ENCODE results near the gene UBR4. TPM values are rescaled to one million over a fixed set of nuclear protein-coding genes. Genes with fewer than 3 reads are reported as not detected.
A peak's percentile ranks its signal among the peaks of the same experiment; 100 is the strongest.

Gene UBR4
- total and polyA plus RNA-seq, 12 donors = 82.3 to 278 (median 119) TPM

- no peak for DNase-seq
- intact Hi-C loops (cut with DNase I) = no loop called here
- Histone ChIP-seq H3K4me3 (no peak overlapping the region), H3K9me3 (replicated peaks in 1 of 3) (no peaks in the 10 kb centered on the region), H3K4me1 (replicated peaks in 1 of 2) (peaks cover 0 to 6% of the 10 kb centered on the region in 2 donors), H3K27me3 (no peaks in the 10 kb centered on the region), H3K36me3 (replicated peaks in 1 of 2) (no peaks in the 10 kb centered on the region), H3K27ac (peak overlapping the region in 2 of 5 donors; percentile 20 to 78)
- no peak for TF ChIP-seq POLR2A (IDR thresholded peaks at IDR 0.05)
- TF ChIP-seq, protein P1, sequence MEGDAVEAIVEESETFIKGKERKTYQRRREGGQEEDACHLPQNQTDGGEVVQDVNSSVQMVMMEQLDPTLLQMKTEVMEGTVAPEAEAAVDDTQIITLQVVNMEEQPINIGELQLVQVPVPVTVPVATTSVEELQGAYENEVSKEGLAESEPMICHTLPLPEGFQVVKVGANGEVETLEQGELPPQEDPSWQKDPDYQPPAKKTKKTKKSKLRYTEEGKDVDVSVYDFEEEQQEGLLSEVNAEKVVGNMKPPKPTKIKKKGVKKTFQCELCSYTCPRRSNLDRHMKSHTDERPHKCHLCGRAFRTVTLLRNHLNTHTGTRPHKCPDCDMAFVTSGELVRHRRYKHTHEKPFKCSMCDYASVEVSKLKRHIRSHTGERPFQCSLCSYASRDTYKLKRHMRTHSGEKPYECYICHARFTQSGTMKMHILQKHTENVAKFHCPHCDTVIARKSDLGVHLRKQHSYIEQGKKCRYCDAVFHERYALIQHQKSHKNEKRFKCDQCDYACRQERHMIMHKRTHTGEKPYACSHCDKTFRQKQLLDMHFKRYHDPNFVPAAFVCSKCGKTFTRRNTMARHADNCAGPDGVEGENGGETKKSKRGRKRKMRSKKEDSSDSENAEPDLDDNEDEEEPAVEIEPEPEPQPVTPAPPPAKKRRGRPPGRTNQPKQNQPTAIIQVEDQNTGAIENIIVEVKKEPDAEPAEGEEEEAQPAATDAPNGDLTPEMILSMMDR (IDR thresholded peaks at IDR 0.05) = no peak
- 86 to 91% (median 90%) methylated on average over 5 of the region's 5 CpGs for WGBS, 4 donors
These were observed 160.3 kb downstream of the UBR4 start for GRCh38 chr1:19049798-19050197.

DNA sequence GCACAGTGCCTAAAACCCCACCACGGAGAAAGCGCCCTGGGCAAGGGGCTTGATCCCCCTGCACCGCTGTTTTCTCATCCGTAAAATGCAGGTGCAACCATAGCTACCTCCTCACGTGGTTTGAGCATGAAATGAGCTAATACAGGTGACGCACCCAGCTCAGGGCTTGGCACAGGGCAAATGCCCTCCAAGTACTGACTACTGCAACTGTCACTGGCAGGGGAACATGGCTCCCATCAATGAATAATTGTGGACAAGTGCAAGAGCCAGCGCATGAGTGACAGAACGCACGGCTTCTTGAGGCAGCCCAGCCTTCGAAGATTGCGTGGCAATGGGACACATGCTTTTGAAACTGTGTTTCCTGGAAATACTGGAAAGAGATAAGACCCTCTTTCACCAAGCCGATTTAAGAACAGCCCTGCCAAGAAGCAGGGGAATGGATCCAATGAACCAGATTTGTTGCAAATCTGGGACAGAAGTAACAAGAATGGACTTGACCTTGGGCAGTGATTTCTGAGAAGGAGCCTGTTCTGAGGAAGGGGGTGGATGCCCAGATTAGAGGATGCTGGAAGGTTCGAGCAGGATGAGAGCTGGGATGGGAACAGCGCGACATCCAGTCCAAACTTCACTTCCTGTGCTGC lies 160.8 kb downstream of the UBR4 start:
- H3K36me3 ChIP-seq (replicated peaks in 1 of 2) = no peaks in the 10 kb centered on the region
- H3K4me3 ChIP-seq = no peak overlapping the region
- TF ChIP-seq POLR2A (IDR thresholded peaks at IDR 0.05) = no peak
- TF ChIP-seq, protein P1 (IDR thresholded peaks at IDR 0.05) = no peak
- peak; percentile 39 to 81 (median 73) for DNase-seq
- peak overlapping the region in 1 of 5 donors; percentile 78 for H3K27ac ChIP-seq
- H3K4me1 ChIP-seq (replicated peaks in 1 of 2) = peaks cover 0 to 6% of the 10 kb centered on the region in 2 donors
- intact Hi-C loops (cut with DNase I) = no loop called here
- H3K9me3 ChIP-seq (replicated peaks in 1 of 3) = no peaks in the 10 kb centered on the region
- 51 to 56% (median 53%) methylated on average over 15 of the region's 15 CpGs for WGBS, 4 donors
- no peaks in the 10 kb centered on the region for H3K27me3 ChIP-seq

DNA sequence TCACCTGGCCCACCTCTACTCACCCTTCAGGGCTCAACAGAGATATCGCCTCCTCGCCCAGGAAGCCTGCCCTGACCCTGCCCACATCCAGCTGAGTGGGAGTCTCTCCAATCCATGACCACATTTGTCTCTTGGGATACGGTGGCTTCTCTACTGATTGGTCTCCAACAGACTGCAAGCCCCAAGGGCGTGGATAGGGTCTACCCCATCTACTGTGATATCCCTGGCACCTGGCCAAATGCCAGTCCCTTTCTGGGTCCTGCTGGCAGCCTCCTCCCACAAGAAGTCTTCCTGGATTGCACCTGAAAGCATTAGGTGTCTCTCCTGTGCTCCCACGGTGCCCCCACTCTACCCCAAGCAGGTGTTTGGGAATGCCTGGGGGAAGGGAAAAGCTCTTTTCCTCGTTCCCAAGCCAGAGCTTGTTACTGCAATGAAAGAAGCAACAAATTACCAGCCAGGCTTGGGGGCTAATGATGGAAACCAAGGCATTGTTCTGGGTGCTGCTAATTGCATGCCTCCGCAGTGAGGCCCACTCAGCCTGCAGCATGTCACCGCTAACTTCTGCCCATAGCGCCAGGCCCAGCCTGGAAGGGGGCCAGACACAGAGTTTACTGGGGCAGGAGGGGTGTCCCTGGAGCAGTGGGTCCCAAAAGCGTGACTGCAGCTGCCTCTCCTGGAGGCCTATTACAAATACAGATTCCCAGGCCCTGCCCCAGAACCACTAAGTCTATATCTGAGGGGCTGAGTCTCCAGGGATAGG lies 162.9 kb downstream of the UBR4 start:
- Histone ChIP-seq H3K4me1 (replicated peaks in 1 of 2) (peaks cover 0 to 6% of the 10 kb centered on the region in 2 donors), H3K36me3 (replicated peaks in 1 of 2) (no peaks in the 10 kb centered on the region), H3K27me3 (no peaks in the 10 kb centered on the region), H3K4me3 (no peak overlapping the region), H3K9me3 (replicated peaks in 1 of 3) (no peaks in the 10 kb centered on the region), H3K27ac (no peak overlapping the region)
- intact Hi-C loops (cut with DNase I) = no loop called here
- WGBS, 4 donors = 87 to 96% (median 91%) methylated on average over 7 to 10 of the region's 10 CpGs
- DNase-seq = no peak
- TF ChIP-seq, protein P1 (IDR thresholded peaks at IDR 0.05) = no peak
- TF ChIP-seq POLR2A (IDR thresholded peaks at IDR 0.05) = no peak

DNA sequence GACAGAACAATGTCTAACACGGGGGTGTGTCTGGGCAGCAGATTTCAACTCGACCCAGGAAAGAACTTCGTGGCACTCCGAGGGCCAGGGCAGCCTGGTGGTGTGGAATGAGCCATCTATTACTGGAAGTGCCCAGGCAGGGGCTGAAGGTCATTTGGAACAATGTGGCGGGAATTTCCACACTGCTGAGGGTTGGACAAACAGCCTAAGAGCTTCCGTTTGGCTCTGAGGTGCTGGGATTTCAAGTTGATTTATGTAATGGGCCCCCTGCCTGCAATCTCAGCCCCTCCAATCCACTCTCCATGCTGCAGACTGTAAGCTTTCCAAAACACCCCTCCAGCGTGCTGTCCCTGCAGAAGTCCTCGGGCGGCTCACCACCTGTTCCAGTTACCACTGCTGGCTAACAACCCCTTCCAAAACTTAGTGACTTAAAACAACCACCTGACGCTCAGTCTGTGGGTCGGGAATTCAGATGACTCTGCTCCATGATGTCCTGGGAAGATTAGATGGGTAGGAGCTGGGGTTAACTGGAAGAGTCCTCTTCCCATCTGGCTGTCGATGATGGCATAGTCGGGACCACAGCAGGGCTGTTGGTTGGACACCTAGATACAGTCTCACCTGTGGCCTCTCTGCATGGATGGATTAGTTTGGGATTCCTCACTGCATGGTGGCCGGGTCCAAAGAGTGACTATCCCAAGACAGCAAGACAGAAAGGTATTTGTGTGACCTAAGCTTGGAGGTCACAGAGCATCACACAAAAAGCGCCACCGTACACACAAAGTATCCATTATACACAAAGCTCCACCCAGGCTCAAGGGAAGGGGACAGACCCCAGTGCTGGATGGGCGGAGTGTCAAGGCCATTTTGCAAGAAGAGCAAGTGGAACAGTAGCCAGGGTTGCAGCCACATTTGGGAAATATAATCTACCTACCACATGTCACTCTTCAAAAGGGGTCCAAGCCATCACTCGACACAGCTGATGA lies 163.9 kb downstream of the UBR4 start:
- WGBS, 4 donors = 74 to 80% (median 76%) methylated on average over 16 to 18 of the region's 18 CpGs
- TF ChIP-seq, protein P1 (IDR thresholded peaks at IDR 0.05) = no peak
- no peak for TF ChIP-seq POLR2A (IDR thresholded peaks at IDR 0.05)
- H3K9me3 ChIP-seq (replicated peaks in 1 of 3) = no peaks in the 10 kb centered on the region
- intact Hi-C loops (cut with DNase I) = no loop called here
- H3K4me3 ChIP-seq = no peak overlapping the region
- no peaks in the 10 kb centered on the region for H3K27me3 ChIP-seq
- H3K27ac ChIP-seq = no peak overlapping the region
- no peaks in the 10 kb centered on the region for H3K36me3 ChIP-seq (replicated peaks in 1 of 2)
- H3K4me1 ChIP-seq (replicated peaks in 1 of 2) = peaks cover 0 to 6% of the 10 kb centered on the region in 2 donors
- no peak for DNase-seq
